Adrenal gland (tissue), 12 donors: ENCODE results near the gene ZNF790. TPM values are rescaled to one million over a fixed set of nuclear protein-coding genes. Genes with fewer than 3 reads are reported as not detected.
A peak's percentile ranks its signal among the peaks of the same experiment; 100 is the strongest.
"Not testable (repeated sequence)": the region's sequence is repeated elsewhere in the genome, so short reads cannot be mapped to it uniquely, and the experiment has no call there.

Source experiments
- DNase-seq, 7 donors: peaks; one replicate each; pipeline ENCODE4 v3.0.0-alpha.2; 2019 to 2020
- H3K27ac ChIP-seq, 5 donors: fragments of 200-600 bp; sonication (generic) in 4 of 5; 1 replicate in 3 of 5; 2 replicates in 2 of 5; pipeline versions ENCODE4 v1.5.1 to v1.8.0; 2016 to 2020; ENCODE audit warnings: mild to moderate bottlenecking in 1 of 5
- H3K27me3 ChIP-seq: fragments of 200-600 bp; 2 replicates; pipeline ENCODE4 v1.8.0; 2021
- H3K36me3 ChIP-seq, 2 donors: fragments of 200-600 bp; replicated peaks in 1 of 2; 1 replicate in 1 of 2; 2 replicates in 1 of 2; pipeline versions ENCODE4 v1.5.1 to v1.8.0; 2018 to 2022
- H3K4me1 ChIP-seq, 2 donors: fragments of 200-600 bp; replicated peaks in 1 of 2; 1 replicate in 1 of 2; 2 replicates in 1 of 2; pipeline versions ENCODE4 v1.5.1 to v1.8.0; 2018 to 2021
- H3K4me3 ChIP-seq, 4 donors: fragments of 200-600 bp; sonication (generic) in 3 of 4; one replicate each; pipeline ENCODE4 v1.5.1; 2016 to 2018
- H3K9me3 ChIP-seq, 3 donors: fragments of 200-600 bp; sonication (generic) in 1 of 3; replicated peaks in 1 of 3; 1 replicate in 2 of 3; 2 replicates in 1 of 3; pipeline versions ENCODE4 v1.5.1 to v1.8.0; 2016 to 2021
- POLR2A ChIP-seq, 2 donors: fragments of 450-650 bp; IDR thresholded peaks; one replicate each; pipeline ENCODE4 v1.6.1; 2017; ENCODE audit warnings: antibody characterized with exemption in 2 of 2, mild to moderate bottlenecking in 2 of 2, moderate library complexity in 1 of 2
- WGBS, 4 donors: extraction: QIAGEN DNeasy Blood & Tissue Kit in 2 of 4; methylation state at CpG; one replicate each; pipeline versions ENCODE4 v1.1.5 to v1.1.7; 2013 to 2017; 5-methylcytosine and 5-hydroxymethylcytosine counted together
- intact Hi-C, 2 donors: fragments of 100-400 bp; cut with DNase I; formaldehyde crosslinking; loops; one replicate each; pipeline versions ENCODE4 v1.14.1 to v1.15.0; 2022 to 2023
- polyA plus RNA-seq, 3 donors: library from polyadenylated mRNA; stranded (reverse); fragments of 200-250 nt in 2 of 3; fragments of 350-450 nt in 1 of 3; fragmentation: Illumina TruSeq in 1 of 3; extraction: RNeasy Lipid Tissue Mini Kit (QIAGEN cat#74804) in 1 of 3; gene quantifications; one replicate each; pipeline ENCODE4 v1.2.3, GENCODE V29; 2013 to 2014
- total RNA-seq, 9 donors: library from RNA; depleted of rRNA in 4 of 9; stranded (reverse); fragments of >200 nt in 4 of 9; fragments of 120-200 nt in 1 of 9; fragmentation: NEBNext Ultra II Directional in 1 of 9; extraction: Animal tissue kit (Norgen Biotek cat#: 25700) in 1 of 9; gene quantifications; one replicate each; pipeline versions ENCODE4 v1.1.0 to v1.2.4, GENCODE V29; 2013 to 2023
- TF ChIP-seq, protein P1 (sequence below), 6 experiments: fragments of 450-650 bp in 4 of 6; fragments of 200-600 bp in 2 of 6; sonication (generic) in 1 of 6; IDR thresholded peaks; 1 replicate in 5 of 6; 2 replicates in 1 of 6; pipeline versions ENCODE4 v1.5.1 to v1.8.0; 2016 to 2021; ENCODE audit warnings: antibody characterized with exemption in 6 of 6, mild to moderate bottlenecking in 2 of 6, moderate library complexity in 1 of 6
- donor health status: healthy with polysubstance abuse.
- donor health status: Bipolar disorder and iron deficiency.
- donor health status: DM: yes; HTN: yes; CAD: no.
- donor health status: DM: no; HTN: no; CAD: no.
- donor health status: DM: no; HTN: no; CAD: no.
- donor health status: DM: yes; HTN: yes; CAD: no.

The ZNF790 gene
- total and polyA plus RNA-seq, 12 donors = 2.7 to 21.9 (median 8.7) TPM

DNA sequence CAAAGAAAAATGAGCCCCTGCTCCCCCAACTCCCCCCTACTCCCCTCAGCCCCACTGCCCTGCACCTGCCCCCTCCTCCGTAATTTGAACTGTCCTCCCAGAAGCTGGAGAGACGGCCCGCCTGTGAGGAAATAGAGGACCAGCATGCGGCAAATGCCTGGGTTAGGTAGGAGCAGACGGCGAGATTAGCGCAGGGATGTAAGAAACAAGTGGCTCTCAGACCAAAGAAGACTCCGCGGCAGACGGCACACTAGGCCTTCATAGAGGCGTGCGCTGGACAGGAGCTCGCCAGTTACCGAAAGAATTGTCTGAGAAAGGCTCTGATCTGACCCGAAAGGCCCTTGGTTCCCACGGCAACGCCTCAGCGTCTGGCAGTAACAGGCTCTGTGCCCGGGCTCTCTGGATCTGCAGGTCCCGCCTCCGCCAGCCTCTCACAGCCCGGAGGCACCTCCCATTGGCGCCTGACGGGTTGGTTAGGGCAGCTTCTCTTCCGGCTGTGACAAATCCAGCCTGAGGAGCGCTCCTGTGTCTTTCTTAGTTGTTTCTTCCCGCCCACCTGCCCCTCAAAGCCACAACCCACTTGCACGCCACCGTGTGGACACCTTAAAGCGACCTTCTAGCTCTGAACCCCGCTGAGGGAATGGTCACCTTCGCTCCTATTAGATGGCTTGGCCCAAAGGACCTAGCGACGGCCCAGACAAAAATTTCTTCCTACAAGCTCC, 46.6 kb downstream of the ZNF790 start:
- H3K36me3 ChIP-seq, H3K4me3 ChIP-seq, intact Hi-C loops, H3K4me1 ChIP-seq, H3K27me3 ChIP-seq, H3K27ac ChIP-seq: not testable (repeated sequence)
- peak in 3 of 7 donors; percentile 30 to 76 (median 40) for DNase-seq
- 6 to 19% (median 9%) methylated on average over 8 to 30 of the region's 34 CpGs for WGBS, 4 donors
- TF ChIP-seq, protein P1, sequence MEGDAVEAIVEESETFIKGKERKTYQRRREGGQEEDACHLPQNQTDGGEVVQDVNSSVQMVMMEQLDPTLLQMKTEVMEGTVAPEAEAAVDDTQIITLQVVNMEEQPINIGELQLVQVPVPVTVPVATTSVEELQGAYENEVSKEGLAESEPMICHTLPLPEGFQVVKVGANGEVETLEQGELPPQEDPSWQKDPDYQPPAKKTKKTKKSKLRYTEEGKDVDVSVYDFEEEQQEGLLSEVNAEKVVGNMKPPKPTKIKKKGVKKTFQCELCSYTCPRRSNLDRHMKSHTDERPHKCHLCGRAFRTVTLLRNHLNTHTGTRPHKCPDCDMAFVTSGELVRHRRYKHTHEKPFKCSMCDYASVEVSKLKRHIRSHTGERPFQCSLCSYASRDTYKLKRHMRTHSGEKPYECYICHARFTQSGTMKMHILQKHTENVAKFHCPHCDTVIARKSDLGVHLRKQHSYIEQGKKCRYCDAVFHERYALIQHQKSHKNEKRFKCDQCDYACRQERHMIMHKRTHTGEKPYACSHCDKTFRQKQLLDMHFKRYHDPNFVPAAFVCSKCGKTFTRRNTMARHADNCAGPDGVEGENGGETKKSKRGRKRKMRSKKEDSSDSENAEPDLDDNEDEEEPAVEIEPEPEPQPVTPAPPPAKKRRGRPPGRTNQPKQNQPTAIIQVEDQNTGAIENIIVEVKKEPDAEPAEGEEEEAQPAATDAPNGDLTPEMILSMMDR (IDR thresholded peaks at IDR 0.05) = peak in 1 of 6 experiments; percentile 11
- H3K9me3 ChIP-seq = peaks cover 0 to 24% (median 0%) of the 10 kb centered on the region in 3 donors

DNA sequence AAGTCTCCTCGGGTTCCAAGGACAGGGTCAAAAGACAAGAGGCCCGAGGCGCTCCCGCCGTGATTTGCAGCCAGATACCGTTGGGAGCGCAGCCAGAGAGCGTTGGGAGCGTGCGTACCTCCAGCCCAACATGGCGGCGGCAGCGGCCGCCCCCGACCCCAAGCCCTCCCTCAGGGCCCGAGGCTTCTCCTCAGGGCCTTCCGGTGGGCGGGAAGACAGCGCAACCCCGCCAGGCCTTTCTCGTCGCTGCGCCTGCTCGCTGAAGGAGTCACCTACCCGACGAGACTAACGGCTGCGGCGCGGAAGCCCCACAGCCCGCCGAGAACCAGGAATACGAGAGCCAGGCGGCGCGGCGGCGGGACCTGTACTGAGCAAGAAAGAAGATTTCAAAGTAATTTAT, 62.4 kb downstream of the ZNF790 start:
- peak in 4 of 7 donors; percentile 32 to 60 (median 45) for DNase-seq
- intact Hi-C loops = no loop called here
- 13 to 36% (median 27%) methylated on average over 29 to 38 of the region's 38 CpGs for whole genome bisulfite sequencing, 4 donors
- TF ChIP-seq, protein P1 (IDR thresholded peaks at IDR 0.05) = no peak
- peak in 1 of 2 donors; percentile 15 for TF ChIP-seq POLR2A (IDR thresholded peaks at IDR 0.05)
- peak overlapping the region in 1 of 4 donors; percentile 4 for H3K4me3 ChIP-seq
- H3K27ac ChIP-seq = peak overlapping the region in 1 of 5 donors; percentile 64
- H3K36me3 ChIP-seq = no peaks in the 10 kb centered on the region
- peaks cover 0 to 12% of the 10 kb centered on the region in 2 donors for H3K4me1 ChIP-seq
- no peaks in the 10 kb centered on the region for H3K9me3 ChIP-seq
- H3K27me3 ChIP-seq = no peaks in the 10 kb centered on the region

DNA sequence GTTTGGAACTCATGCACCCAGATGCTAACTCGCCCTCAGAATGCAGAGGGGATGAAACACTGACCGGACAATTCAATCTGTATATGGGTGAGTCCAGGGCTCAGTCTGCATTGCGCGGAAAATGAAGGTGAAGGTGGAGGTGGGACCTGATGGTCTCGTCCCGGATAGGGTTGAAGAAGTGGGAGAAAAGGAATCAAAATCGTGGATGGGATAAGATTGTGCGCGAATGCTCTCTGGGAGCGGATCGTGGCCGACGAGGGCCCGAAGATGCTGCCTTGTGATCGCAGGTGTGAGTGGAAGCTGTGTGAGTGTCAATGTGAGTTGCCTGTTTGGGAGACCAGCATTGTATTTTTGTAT, 65.0 kb downstream of the ZNF790 start:
- no peak for DNase-seq
- no peak for TF ChIP-seq POLR2A (IDR thresholded peaks at IDR 0.05)
- TF ChIP-seq, protein P1 (IDR thresholded peaks at IDR 0.05) = no peak
- Histone ChIP-seq H3K36me3 (no peaks in the 10 kb centered on the region), H3K4me1 (peaks cover 0 to 14% of the 10 kb centered on the region in 2 donors), H3K9me3 (peaks cover 0 to 8% (median 0%) of the 10 kb centered on the region in 3 donors), H3K27ac (peak overlapping the region in 2 of 5 donors; percentile 86 to 88), H3K27me3 (no peaks in the 10 kb centered on the region), H3K4me3 (peak overlapping the region in 3 of 4 donors; percentile 55 to 96 (median 86))
- 1 to 5% (median 3%) methylated on average over 15 of the region's 15 CpGs for WGBS, 4 donors
- intact Hi-C loops = no loop called here

DNA sequence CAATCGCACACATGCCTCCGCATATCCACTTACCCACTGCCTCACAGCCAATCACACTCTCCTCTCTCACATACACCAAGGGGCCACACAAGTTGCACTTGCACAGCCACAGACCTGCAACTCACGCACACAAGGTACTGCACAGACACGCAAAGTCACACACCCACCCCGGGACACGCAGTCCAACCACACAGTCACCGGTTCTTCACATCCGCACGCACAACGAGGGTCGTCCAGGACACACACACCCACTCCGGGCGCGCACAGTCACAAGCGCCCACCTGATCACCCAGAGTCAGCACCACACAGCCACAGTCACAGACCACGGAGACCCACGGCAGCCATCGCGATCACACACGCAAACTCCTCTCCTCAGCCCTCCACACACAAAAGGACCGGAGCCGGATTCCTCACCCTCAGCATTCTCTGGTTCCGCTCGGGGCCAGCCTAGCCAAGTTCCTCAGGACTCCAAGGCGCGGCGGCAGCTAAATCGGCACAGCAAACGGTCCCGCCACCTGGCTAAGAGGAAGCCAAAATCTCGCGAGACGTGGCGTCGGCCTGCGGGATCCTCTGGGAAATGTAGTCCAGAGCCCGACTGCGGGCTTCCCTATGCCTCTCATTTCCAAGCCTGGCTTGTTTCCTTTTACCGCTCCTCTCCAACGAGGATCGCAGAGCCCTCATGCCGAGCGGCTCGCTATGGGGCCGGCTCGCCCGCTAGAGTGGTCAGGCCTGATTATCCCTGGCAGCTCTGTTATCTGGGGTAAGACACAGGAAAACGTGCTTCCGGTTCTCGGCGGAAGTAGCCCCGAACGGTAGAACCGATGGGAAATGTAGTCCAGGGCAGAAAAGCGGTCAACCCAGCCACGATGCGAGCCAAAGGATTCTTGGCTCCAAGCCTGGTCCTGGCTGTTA, 65.6 kb downstream of the ZNF790 start, which contains the start of gene ZNF850:
ZNF850 (minus strand) TSS at position 497 of the 912 bp plus-strand sequence. CDS start 10,201 bp downstream, outside the sequence.
- Histone ChIP-seq H3K36me3 (no peaks in the 10 kb centered on the region), H3K27ac (peak within 1 kb of the TSS; percentile 73 to 88 (median 81)), H3K9me3 (peaks cover 0 to 13% (median 0%) of the 10 kb centered on the region in 3 donors), H3K4me3 (peak within 1 kb of the TSS; percentile 55 to 96 (median 83)), H3K4me1 (peaks cover 0 to 14% of the 10 kb centered on the region in 2 donors), H3K27me3 (no peaks in the 10 kb centered on the region)
- TF ChIP-seq, protein P1 (IDR thresholded peaks at IDR 0.05) = no peak
- TF ChIP-seq POLR2A (IDR thresholded peaks at IDR 0.05) = peak in 1 of 2 donors; percentile 77
- DNase-seq = peak; percentile 96 to 98 (median 97)
- 0 to 2% (median 1%) methylated on average over 18 to 57 of the region's 57 CpGs for WGBS, 4 donors
- intact Hi-C loops = no loop called here
